Measurements from ENCODE around the gene NDEL1. TPM values are rescaled to one million over a fixed set of nuclear protein-coding genes. Genes with fewer than 3 reads are reported as not detected.

The NDEL1 gene
- total RNA-seq, 1 experiment from 2014 or later = 38.4 TPM

DNA sequence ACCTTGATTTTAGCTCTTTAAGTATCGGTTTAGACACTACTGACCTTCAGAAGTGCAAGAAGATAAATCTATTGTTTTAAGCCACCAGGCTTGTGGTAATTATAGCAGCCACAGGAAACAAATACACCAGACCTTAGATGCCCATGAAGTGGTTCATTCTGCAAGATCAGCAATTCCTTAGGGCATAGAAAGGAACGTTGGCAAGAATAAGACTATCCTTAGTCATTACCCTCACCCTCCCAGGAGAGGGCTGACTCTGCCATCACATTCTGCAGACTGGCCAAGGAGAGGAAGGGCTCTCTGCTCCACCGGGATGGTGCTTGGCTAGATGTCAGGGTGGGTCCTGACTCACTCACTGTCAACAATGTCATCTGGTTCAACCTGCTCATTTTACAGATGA, 14.1 kb upstream of the NDEL1 start:
- Histone ChIP-seq H4K5ac (ENCODE audit: insufficient read length, low read depth, low read length) (no peak overlapping the region), H3K23me2 (ENCODE audit: insufficient read length, low read depth, low read length, poor library complexity, severe bottlenecking) (no peaks in the 10 kb centered on the region), H3K79me1 (ENCODE audit: insufficient read depth, low read depth, low read length, poor library complexity, severe bottlenecking) (no peaks in the 10 kb centered on the region), H2AFZ (ENCODE audit: low read length) (no peak overlapping the region), H3K14ac (ENCODE audit: insufficient read depth, low read length) (no peak overlapping the region), H3T11ph (ENCODE audit: low read length) (no peak overlapping the region), H2BK15ac (ENCODE audit: low read depth, low read length) (no peak overlapping the region), H4K8ac (replicated peaks; ENCODE audit: insufficient read length, low read depth, low read length) (no peak overlapping the region), H3K4me2 (ENCODE audit: insufficient read depth, insufficient read length, low read length) (no peak overlapping the region), H2BK120ac (ENCODE audit: low read depth, low read length, poor library complexity, severe bottlenecking) (no peak overlapping the region), H3K9me3 (ENCODE audit: control insufficient read depth, low read depth, low read length) (no peaks in the 10 kb centered on the region), H3K27me3 (ENCODE audit: insufficient read depth, low read length) (no peaks in the 10 kb centered on the region), H2BK5ac (ENCODE audit: insufficient read length, low read length) (no peak overlapping the region), H3K27ac (ENCODE audit: insufficient read length, low read depth, low read length) (no peak overlapping the region), H3K9ac (ENCODE audit: extremely low read depth, insufficient read length, low read length) (no peak overlapping the region), H3K4me1 (ENCODE audit: insufficient read depth, low read length) (no peaks in the 10 kb centered on the region), H2BK12ac (ENCODE audit: insufficient read length, low read depth, low read length) (no peak overlapping the region), H3K56ac (ENCODE audit: insufficient read length, low read depth, low read length) (no peak overlapping the region), H3K4ac (ENCODE audit: low read depth, low read length) (no peak overlapping the region), H4K91ac (ENCODE audit: insufficient read length, low read depth, low read length) (no peak overlapping the region), H3K23ac (ENCODE audit: insufficient read length, low read depth, low read length) (no peak overlapping the region), H4K20me1 (ENCODE audit: control insufficient read depth, insufficient read depth, insufficient read length) (no peaks in the 10 kb centered on the region), H2BK20ac (ENCODE audit: low read depth, low read length, poor library complexity, severe bottlenecking) (no peak overlapping the region), H3K18ac (ENCODE audit: insufficient read length, low read depth, low read length) (no peak overlapping the region), H3K79me2 (ENCODE audit: insufficient read depth, low read length) (no peaks in the 10 kb centered on the region), H2AK5ac (ENCODE audit: insufficient read length, low read length) (no peak overlapping the region)
- Mint-ChIP-seq H3K4me1 (no peaks in the 10 kb centered on the region), H3K27ac (no peak overlapping the region), H3K36me3 (ENCODE audit: insufficient read depth in 1 of 3, low read depth in 3 of 3) (no peaks in the 10 kb centered on the region), H3K4me3 (no peak overlapping the region), H3K27me3 (ENCODE audit: low read depth) (peaks cover 12% of the 10 kb centered on the region), H3K9me3 (no peaks in the 10 kb centered on the region)
- TF ChIP-seq, protein P1, sequence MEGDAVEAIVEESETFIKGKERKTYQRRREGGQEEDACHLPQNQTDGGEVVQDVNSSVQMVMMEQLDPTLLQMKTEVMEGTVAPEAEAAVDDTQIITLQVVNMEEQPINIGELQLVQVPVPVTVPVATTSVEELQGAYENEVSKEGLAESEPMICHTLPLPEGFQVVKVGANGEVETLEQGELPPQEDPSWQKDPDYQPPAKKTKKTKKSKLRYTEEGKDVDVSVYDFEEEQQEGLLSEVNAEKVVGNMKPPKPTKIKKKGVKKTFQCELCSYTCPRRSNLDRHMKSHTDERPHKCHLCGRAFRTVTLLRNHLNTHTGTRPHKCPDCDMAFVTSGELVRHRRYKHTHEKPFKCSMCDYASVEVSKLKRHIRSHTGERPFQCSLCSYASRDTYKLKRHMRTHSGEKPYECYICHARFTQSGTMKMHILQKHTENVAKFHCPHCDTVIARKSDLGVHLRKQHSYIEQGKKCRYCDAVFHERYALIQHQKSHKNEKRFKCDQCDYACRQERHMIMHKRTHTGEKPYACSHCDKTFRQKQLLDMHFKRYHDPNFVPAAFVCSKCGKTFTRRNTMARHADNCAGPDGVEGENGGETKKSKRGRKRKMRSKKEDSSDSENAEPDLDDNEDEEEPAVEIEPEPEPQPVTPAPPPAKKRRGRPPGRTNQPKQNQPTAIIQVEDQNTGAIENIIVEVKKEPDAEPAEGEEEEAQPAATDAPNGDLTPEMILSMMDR (conservative IDR thresholded peaks at IDR 0.05) = no peak
- no CpG with 5 or more reads among the region's 3 CpGs for WGBS (ENCODE audit: extremely low coverage, insufficient read length, low lambda C conversion rate)
- no peak for DNase-seq

Measured in H9 (cell line).